Adrenal gland (tissue), 5 donors: ENCODE data around the gene ATP6V0E1.

Source experiments
- POLR2A ChIP-seq, 2 donors: fragments of 450-650 bp; IDR thresholded peaks; one replicate each; pipeline ENCODE4 v1.6.1; 2017; ENCODE audit warnings: antibody characterized with exemption in 2 of 2, mild to moderate bottlenecking in 2 of 2, moderate library complexity in 1 of 2
- TF ChIP-seq, protein P1 (sequence below), 6 experiments: fragments of 450-650 bp in 4 of 6; fragments of 200-600 bp in 2 of 6; sonication (generic) in 1 of 6; IDR thresholded peaks; 1 replicate in 5 of 6; 2 replicates in 1 of 6; pipeline versions ENCODE4 v1.5.1 to v1.8.0; 2016 to 2021; ENCODE audit warnings: antibody characterized with exemption in 6 of 6, mild to moderate bottlenecking in 2 of 6, moderate library complexity in 1 of 6
- donor health status: DM: no; HTN: no; CAD: no.

DNA sequence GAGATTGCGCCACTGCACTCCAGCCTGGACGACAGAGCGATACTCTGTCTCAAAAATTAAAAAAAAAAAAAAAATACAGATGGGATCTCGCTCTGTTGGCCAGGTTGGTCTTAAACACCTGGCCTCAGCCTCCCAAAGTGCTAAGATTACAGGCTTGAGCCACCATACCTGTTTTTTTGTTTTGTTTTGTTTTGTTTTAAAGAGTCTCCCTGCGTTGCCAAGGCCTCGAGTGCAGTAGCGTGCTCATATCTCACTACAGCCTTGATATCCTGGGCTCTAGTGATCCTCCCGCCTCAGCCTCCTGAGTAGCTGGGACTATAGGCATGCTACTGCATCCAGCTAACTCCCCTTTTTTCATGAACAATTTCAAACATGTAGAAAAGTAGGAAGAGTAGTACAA lies 7.2 kb downstream of the ATP6V0E1 start:
- no peak for TF ChIP-seq POLR2A (IDR thresholded peaks at IDR 0.05)
- TF ChIP-seq, protein P1, sequence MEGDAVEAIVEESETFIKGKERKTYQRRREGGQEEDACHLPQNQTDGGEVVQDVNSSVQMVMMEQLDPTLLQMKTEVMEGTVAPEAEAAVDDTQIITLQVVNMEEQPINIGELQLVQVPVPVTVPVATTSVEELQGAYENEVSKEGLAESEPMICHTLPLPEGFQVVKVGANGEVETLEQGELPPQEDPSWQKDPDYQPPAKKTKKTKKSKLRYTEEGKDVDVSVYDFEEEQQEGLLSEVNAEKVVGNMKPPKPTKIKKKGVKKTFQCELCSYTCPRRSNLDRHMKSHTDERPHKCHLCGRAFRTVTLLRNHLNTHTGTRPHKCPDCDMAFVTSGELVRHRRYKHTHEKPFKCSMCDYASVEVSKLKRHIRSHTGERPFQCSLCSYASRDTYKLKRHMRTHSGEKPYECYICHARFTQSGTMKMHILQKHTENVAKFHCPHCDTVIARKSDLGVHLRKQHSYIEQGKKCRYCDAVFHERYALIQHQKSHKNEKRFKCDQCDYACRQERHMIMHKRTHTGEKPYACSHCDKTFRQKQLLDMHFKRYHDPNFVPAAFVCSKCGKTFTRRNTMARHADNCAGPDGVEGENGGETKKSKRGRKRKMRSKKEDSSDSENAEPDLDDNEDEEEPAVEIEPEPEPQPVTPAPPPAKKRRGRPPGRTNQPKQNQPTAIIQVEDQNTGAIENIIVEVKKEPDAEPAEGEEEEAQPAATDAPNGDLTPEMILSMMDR (IDR thresholded peaks at IDR 0.05): no peak
